ENCODE measurements around the gene LDLRAP1. TPM values are rescaled to one million over a fixed set of nuclear protein-coding genes. Genes with fewer than 3 reads are reported as not detected.

The LDLRAP1 gene
- total RNA-seq, 1 donor from 2014 or later: 6.1 TPM

DNA sequence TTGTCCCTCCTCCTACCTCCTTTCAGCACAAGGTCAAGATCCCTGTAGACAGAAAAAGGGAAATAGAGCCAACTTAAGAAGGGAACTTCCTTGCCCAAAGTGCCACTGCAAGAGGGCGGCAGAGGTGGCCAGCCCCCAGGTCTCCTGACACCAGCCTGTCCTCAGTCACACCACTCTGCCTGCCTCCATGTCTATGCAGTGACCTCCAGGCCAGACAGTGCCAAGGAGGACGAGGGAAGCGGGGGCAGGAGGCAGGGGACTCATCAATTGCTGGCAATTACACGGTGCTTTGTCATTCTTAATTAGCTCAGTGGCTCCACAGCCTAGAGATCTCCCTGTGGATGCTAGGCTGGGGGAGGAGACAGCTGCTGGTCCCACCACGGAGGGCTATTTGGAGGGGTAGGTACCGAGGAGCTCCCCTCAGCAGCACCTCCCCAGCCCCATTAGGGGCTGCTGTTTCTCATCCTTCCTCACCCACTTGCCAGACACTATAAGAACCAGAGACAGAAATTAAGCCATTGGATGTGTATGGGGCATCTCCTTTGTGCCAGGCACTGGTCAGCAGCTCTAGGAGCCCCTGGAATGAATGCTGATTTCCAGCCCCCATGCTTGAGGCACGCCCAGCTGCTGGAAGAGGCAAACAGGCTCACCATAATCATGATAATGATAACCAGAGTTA, 6.1 kb upstream of the LDLRAP1 start:
- no peak overlapping the region for H3K4me3 ChIP-seq (ENCODE audit: low read depth, low read length)
- TF ChIP-seq, protein P1, sequence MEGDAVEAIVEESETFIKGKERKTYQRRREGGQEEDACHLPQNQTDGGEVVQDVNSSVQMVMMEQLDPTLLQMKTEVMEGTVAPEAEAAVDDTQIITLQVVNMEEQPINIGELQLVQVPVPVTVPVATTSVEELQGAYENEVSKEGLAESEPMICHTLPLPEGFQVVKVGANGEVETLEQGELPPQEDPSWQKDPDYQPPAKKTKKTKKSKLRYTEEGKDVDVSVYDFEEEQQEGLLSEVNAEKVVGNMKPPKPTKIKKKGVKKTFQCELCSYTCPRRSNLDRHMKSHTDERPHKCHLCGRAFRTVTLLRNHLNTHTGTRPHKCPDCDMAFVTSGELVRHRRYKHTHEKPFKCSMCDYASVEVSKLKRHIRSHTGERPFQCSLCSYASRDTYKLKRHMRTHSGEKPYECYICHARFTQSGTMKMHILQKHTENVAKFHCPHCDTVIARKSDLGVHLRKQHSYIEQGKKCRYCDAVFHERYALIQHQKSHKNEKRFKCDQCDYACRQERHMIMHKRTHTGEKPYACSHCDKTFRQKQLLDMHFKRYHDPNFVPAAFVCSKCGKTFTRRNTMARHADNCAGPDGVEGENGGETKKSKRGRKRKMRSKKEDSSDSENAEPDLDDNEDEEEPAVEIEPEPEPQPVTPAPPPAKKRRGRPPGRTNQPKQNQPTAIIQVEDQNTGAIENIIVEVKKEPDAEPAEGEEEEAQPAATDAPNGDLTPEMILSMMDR (conservative IDR thresholded peaks at IDR 0.05; ENCODE audit: low read depth, low read length): no peak
- no peak for DNase-seq (ENCODE audit: low read depth)

DNA sequence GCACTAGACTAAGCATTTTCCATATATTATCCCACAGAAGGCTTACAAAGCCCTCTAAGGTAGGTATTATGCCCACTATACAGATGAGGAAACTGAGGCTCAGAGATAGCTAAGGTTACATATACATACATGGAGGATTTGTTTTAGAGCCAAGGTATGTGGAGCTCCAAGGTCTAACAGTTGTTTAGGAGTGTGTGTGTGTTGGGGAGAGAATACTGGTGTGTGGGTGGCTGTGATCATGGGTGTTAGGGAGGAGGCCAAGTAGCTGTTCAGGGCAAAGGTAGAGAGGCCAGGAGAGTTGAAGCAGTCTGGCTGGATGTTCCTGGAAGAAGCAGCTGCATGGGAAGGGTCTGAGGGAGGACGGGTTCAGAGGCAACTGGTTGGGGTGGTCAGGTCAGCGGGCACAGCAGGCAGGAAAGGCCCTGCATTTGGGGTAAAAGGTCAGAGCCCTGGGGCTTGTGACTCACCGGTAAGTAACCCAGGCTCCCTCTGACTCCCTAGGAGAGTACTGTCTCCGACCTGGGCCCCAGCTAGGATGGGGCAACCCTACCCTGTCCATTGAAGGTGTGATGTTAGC, 5.1 kb upstream of the LDLRAP1 start:
- TF ChIP-seq, protein P1 (conservative IDR thresholded peaks at IDR 0.05; ENCODE audit: low read depth, low read length): no peak
- H3K4me3 ChIP-seq (ENCODE audit: low read depth, low read length): no peak overlapping the region
- no peak for DNase-seq (ENCODE audit: low read depth)

DNA sequence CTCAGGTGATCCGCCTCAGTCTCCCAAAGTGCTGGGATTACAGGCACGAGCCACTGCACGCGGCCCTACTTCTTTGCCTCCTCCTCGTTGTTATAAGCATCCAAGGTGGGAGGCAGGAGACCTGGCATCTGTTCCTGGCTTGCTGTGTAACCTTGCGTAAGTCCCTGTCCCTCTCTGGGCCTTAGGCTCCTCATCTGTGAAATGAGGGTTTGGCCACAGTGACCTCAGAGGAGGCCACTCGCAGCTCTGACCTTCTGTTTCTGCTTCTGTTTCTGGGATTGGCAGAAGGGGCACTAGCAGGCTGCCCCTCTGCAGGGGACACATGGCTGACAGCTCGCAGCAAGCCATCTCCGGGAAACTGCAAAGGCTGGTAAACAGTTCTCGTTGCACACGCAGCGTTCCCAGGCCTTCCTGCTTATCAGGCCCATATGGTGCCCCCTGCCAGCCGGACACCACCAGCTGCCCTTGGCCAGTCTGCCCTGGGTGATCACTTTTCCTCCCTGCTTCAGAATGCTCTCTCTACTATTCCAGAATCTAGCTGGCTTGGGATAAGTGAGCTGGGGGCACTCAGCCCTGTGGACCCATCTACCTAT, 2.6 kb upstream of the LDLRAP1 start:
- TF ChIP-seq, protein P1 (conservative IDR thresholded peaks at IDR 0.05; ENCODE audit: low read depth, low read length): no peak
- no peak for DNase-seq (ENCODE audit: low read depth)
- no peak overlapping the region for H3K4me3 ChIP-seq (ENCODE audit: low read depth, low read length)

DNA sequence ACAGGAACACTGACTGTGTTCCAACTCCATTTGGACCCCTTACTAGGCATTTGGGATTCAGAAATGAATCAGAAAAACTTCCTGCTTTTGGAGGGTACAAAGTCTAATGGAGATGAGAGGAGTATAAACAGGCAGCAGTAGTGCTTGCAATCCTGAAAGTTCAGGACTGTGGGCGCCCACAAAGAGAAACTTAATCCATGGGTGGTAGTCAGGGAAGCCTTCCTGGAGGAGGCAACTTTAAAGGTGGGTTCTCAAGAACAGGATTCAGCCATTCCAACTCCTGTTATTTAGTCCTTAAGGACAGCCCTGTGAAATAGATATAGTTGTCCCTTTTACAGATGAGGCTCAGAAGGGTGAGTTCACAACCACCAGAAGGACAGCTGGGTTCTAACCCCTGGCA, 2.0 kb upstream of the LDLRAP1 start:
- DNase-seq (ENCODE audit: low read depth): no peak
- TF ChIP-seq, protein P1 (conservative IDR thresholded peaks at IDR 0.05; ENCODE audit: low read depth, low read length): no peak
- H3K4me3 ChIP-seq (ENCODE audit: low read depth, low read length): no peak overlapping the region

DNA sequence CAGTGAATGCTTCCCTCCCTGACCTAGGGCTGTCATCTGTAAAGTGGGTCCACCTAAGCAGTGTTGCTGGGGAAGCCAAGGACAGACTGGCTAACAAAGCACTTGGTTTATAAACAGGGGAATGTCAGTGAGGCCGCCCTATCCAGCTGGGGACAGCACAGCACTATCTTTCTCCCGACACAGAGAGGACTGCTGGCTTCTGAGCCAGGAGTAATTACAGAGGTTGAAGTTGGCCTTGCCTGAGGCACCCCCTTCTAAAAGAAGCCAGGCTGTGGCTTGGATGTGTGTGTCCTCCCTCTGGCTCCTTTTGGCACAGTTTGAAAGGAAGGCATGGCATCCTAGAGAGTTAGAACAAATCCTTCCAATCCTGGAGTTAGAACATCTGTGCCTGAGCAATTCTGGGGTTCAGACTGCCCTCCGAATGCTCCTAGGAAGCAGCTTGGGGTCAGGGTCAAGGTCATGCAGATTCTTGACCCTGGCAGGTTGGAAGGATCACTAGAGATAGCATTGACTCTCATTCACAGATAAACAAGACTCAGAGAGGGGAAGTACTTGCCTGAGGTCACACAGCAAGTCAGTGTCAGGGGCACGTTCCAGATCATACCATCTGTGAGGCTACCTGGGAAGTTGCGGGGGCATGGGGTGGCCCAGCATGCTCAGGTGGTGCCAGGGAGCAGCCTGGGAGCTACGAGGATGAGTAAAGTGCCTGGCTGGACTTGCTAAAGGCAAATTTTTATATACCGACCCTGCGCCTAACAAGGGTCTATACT, 1.3 kb upstream of the LDLRAP1 start:
- TF ChIP-seq, protein P1 (conservative IDR thresholded peaks at IDR 0.05; ENCODE audit: low read depth, low read length): no peak
- DNase-seq (ENCODE audit: low read depth): no peak
- no peak overlapping the region for H3K4me3 ChIP-seq (ENCODE audit: low read depth, low read length)

DNA sequence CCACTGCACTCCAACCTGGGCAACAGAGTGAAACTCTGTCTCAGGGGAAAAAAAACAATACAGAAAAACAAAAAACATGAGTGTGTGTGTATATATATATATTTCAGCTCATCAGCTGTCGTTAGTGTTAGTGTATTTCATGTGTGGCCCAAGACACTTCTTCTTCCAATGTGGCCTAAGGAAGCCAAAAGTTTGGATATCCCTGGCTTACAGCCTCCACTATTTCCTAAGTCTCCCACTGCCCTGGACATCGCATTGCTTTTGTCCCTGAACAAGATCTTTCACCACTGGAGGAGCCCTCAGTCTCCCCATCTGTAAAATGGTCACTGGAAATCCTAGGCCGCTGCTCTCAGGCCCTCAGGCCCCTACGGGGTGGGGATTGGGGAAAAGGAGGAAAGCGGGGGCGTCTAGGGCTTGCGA, 391 bp upstream of the LDLRAP1 start:
- peak overlapping the region; percentile 82 for H3K4me3 ChIP-seq (ENCODE audit: low read depth, low read length)
- no peak for DNase-seq (ENCODE audit: low read depth)
- TF ChIP-seq, protein P1 (conservative IDR thresholded peaks at IDR 0.05; ENCODE audit: low read depth, low read length): no peak

Measured in epithelial cell of proximal tubule (primary cell).